Measurements from ENCODE around the gene SH3TC2. TPM values are rescaled to one million over a fixed set of nuclear protein-coding genes. Genes with fewer than 3 reads are reported as not detected.

Gene SH3TC2
- polyA plus RNA-seq, 1 of the 3 experiments (the other 2 are of a cell fraction): 1.1 TPM

DNA sequence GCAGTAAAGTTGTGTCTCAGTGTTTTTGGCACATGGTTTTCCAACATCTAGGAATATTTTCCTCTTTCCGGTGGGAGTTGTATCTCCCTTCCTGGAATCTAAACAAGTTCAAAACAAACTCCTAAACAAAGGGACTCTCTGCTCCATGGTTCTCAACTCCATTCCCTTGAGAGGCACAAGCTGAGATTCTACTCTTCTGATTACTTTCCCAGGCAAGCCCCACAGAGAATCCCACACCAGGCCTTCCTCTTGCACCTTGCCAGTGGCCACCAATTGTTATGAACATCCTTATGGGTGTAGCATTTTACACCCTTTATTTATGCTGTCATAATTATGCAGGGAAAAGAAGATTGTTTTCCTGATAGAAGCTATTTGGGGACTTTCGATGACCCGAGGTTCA, 25.8 kb upstream of the SH3TC2 start:
- Histone ChIP-seq H3K36me3 (replicated peaks in 1 of 2; ENCODE audit: control insufficient read depth in 1 of 2, insufficient read depth in 2 of 2, low read length in 1 of 2) (no peaks in the 10 kb centered on the region), H3K4me3 (ENCODE audit: low read depth in 2 of 2, low read length in 1 of 2) (no peak overlapping the region), H4K20me1 (ENCODE audit: insufficient read depth) (no peaks in the 10 kb centered on the region), H3K9ac (no peak overlapping the region), H3K27me3 (ENCODE audit: insufficient read depth) (no peaks in the 10 kb centered on the region), H3K4me1 (ENCODE audit: control insufficient read depth in 1 of 2, insufficient read depth in 2 of 2, low read depth in 1 of 2, low read length in 1 of 2) (no peaks in the 10 kb centered on the region), H3K9me2 (no peaks in the 10 kb centered on the region), H3K27ac (ENCODE audit: low read depth in 2 of 2, low read length in 1 of 2) (no peak overlapping the region), H3K79me2 (ENCODE audit: insufficient read depth) (no peaks in the 10 kb centered on the region), H3K9me3 (no peaks in the 10 kb centered on the region), H3K4me2 (no peak overlapping the region), H2AFZ (ENCODE audit: low read depth) (no peak overlapping the region), H3F3A (replicated peaks; ENCODE audit: insufficient read depth) (no peaks in the 10 kb centered on the region)
- ChIA-PET CTCF (interaction anchor here (1.9 to 2.0 kb wide), 2 partner anchors 26 to 54 kb away, joined by 4 to 5 read pairs; no protein-coding TSS in a partner anchor), POLR2A (no interaction called here)
- TF ChIP-seq ELF1 (IDR thresholded peaks at IDR 0.05): no peak
- TF ChIP-seq, protein P1, sequence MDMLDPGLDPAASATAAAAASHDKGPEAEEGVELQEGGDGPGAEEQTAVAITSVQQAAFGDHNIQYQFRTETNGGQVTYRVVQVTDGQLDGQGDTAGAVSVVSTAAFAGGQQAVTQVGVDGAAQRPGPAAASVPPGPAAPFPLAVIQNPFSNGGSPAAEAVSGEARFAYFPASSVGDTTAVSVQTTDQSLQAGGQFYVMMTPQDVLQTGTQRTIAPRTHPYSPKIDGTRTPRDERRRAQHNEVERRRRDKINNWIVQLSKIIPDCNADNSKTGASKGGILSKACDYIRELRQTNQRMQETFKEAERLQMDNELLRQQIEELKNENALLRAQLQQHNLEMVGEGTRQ (IDR thresholded peaks at IDR 0.05; ENCODE audit: borderline replicate concordance, low read depth, low read length): no peak
- no peak for TF ChIP-seq MEF2A (IDR thresholded peaks at IDR 0.05; ENCODE audit: borderline replicate concordance, low read depth)
- no peak for TF ChIP-seq EP300 (IDR thresholded peaks at IDR 0.05; ENCODE audit: borderline replicate concordance in 1 of 2, low read depth in 1 of 2, low read length in 1 of 2)
- no peak for TF ChIP-seq GABPA (IDR thresholded peaks at IDR 0.05; ENCODE audit: low read depth)
- 41% methylated on average over 3 of the region's 3 CpGs for WGBS (ENCODE audit: low lambda C conversion rate)
- DNase-seq: no peak

DNA sequence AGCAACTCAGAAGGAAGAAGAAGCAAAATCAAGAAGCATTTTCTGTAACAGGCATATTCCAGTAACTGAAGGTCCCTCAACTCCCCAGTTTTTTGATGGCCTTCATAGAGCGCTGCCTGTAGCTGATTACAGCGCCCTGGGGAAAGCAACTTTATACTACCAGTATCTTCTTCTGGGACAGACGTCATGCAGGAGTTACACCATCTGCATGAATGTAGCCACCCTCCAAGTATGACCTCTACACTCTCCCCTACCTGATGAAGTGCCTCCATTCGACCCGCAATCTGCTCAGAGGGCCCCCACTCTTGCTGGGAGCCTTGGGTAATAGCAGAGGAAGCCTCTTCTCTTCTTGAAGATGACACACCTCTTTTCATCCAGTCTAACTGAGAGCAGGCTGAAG, 21.0 kb upstream of the SH3TC2 start:
- Histone ChIP-seq H3K27ac (ENCODE audit: low read depth in 2 of 2, low read length in 1 of 2) (no peak overlapping the region), H3K27me3 (ENCODE audit: insufficient read depth) (no peaks in the 10 kb centered on the region), H3K79me2 (ENCODE audit: insufficient read depth) (no peaks in the 10 kb centered on the region), H3K9me2 (no peaks in the 10 kb centered on the region; the same call in 1 of the 2 replicates), H3K36me3 (replicated peaks in 1 of 2; ENCODE audit: control insufficient read depth in 1 of 2, insufficient read depth in 2 of 2, low read length in 1 of 2) (no peaks in the 10 kb centered on the region), H2AFZ (ENCODE audit: low read depth) (no peak overlapping the region), H3K4me3 (ENCODE audit: low read depth in 2 of 2, low read length in 1 of 2) (no peak overlapping the region), H3K4me2 (no peak overlapping the region), H3K4me1 (ENCODE audit: control insufficient read depth in 1 of 2, insufficient read depth in 2 of 2, low read depth in 1 of 2, low read length in 1 of 2) (no peaks in the 10 kb centered on the region), H3K9me3 (peaks cover 8% of the 10 kb centered on the region; the same call in 1 of the 2 replicates), H3K9ac (no peak overlapping the region), H3F3A (replicated peaks; ENCODE audit: insufficient read depth) (peaks cover 2% of the 10 kb centered on the region), H4K20me1 (ENCODE audit: insufficient read depth) (no peaks in the 10 kb centered on the region)
- CTCF ChIA-PET: no interaction called here
- TF ChIP-seq ELF1 (IDR thresholded peaks at IDR 0.05) (no peak), NFIC (IDR thresholded peaks at IDR 0.05; ENCODE audit: borderline replicate concordance) (no peak), SMC3 (IDR thresholded peaks at IDR 0.05; ENCODE audit: low read depth, low read length) (no peak), CTCF (IDR thresholded peaks at IDR 0.05) (no peak), ZBTB33 (IDR thresholded peaks at IDR 0.05; ENCODE audit: borderline replicate concordance, low read depth) (no peak), FOXM1 (IDR thresholded peaks at IDR 0.05; ENCODE audit: low read depth) (no peak), RAD21 (IDR thresholded peaks at IDR 0.05; ENCODE audit: low read length) (no peak), TAF1 (IDR thresholded peaks at IDR 0.05; ENCODE audit: borderline replicate concordance, low read depth, low read length) (no peak), TEAD4 (IDR thresholded peaks at IDR 0.05; ENCODE audit: borderline replicate concordance, insufficient read depth) (no peak), TCF12 (IDR thresholded peaks at IDR 0.05) (no peak), EZH2phosphoT487 (IDR thresholded peaks at IDR 0.05; ENCODE audit: borderline replicate concordance, low read depth) (no peak), MEF2A (IDR thresholded peaks at IDR 0.05; ENCODE audit: borderline replicate concordance, low read depth) (no peak)
- TF ChIP-seq, protein P2, sequence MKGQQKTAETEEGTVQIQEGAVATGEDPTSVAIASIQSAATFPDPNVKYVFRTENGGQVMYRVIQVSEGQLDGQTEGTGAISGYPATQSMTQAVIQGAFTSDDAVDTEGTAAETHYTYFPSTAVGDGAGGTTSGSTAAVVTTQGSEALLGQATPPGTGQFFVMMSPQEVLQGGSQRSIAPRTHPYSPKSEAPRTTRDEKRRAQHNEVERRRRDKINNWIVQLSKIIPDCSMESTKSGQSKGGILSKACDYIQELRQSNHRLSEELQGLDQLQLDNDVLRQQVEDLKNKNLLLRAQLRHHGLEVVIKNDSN (IDR thresholded peaks at IDR 0.05; ENCODE audit: borderline replicate concordance, low read depth): no peak
- TF ChIP-seq, protein P1 (IDR thresholded peaks at IDR 0.05; ENCODE audit: borderline replicate concordance, low read depth, low read length): no peak
- TF ChIP-seq, protein P3, sequence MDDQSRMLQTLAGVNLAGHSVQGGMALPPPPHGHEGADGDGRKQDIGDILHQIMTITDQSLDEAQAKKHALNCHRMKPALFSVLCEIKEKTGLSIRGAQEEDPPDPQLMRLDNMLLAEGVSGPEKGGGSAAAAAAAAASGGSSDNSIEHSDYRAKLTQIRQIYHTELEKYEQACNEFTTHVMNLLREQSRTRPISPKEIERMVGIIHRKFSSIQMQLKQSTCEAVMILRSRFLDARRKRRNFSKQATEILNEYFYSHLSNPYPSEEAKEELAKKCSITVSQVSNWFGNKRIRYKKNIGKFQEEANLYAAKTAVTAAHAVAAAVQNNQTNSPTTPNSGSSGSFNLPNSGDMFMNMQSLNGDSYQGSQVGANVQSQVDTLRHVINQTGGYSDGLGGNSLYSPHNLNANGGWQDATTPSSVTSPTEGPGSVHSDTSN (IDR thresholded peaks at IDR 0.05): no peak
- POLR2A ChIA-PET: no interaction called here
- WGBS (ENCODE audit: low lambda C conversion rate): 50% methylated on average over 5 of the region's 5 CpGs
- no peak for DNase-seq

Measured in SK-N-SH (cell line).